T-cell (primary cell): ENCODE measurements around the gene RTCB. TPM values are rescaled to one million over a fixed set of nuclear protein-coding genes. Genes with fewer than 3 reads are reported as not detected.

Experiments used
- ATAC-seq, 4 experiments: fragments of 200-7000 bp in 3 of 4; fragments of 150-1000 bp in 1 of 4; cut with Tn5 transposase; replicated peaks in 1 of 4; 1 replicate in 3 of 4; 2 replicates in 1 of 4; pipeline ENCODE4 v1.10.0; 2021; ENCODE audit warnings: moderate library complexity in 3 of 4, mild to moderate bottlenecking in 2 of 4, moderate number of reproducible peaks in 1 of 4
- CTCF ChIA-PET, 2 donors: fragments of 300-600 bp; sonication (Branson Sonifier 250); formaldehyde crosslinking; loops; one replicate each; lab custom pipeline; 2022; ENCODE audit warnings: antibody characterized with exemption in 2 of 2; lab: Charles Lee
- POLR2A ChIA-PET, 2 donors: fragments of 300-600 bp; sonication (Branson Sonifier 250); formaldehyde crosslinking; loops; one replicate each; lab custom pipeline; 2022; ENCODE audit warnings: antibody characterized with exemption in 2 of 2; lab: Charles Lee
- DNase-seq, 35 experiments: peaks; one replicate each; pipeline versions ENCODE4 v3.0.0 to v3.0.0-alpha.2; 2013 to 2023
- H3K27ac ChIP-seq: one replicate; pipeline ENCODE4 v1.5.1; 2013; ENCODE audit warnings: low read length
- H3K27me3 ChIP-seq, 2 experiments: replicated peaks in 1 of 2; 1 replicate in 1 of 2; 2 replicates in 1 of 2; pipeline versions ENCODE4 v1.6.1 to v1.7.0; 2013; ENCODE audit warnings: low read length in 1 of 2, mixed read lengths in 1 of 2; ENCODE audit not compliant: control insufficient read depth in 2 of 2, insufficient read depth in 2 of 2; ENCODE audit errors: extremely low read depth in 1 of 2
- H3K36me3 ChIP-seq, 2 donors: 1 replicate in 1 of 2; 2 replicates in 1 of 2; pipeline versions ENCODE4 v1.6.1 to v1.7.0; 2013; ENCODE audit warnings: low read length in 1 of 2; ENCODE audit not compliant: control insufficient read depth in 2 of 2, insufficient read depth in 1 of 2; ENCODE audit errors: extremely low read depth in 1 of 2
- H3K4me1 ChIP-seq, 2 experiments: 1 replicate in 1 of 2; 2 replicates in 1 of 2; pipeline versions ENCODE4 v1.6.1 to v1.7.0; 2013; ENCODE audit warnings: low read length in 2 of 2, mixed read lengths in 1 of 2; ENCODE audit not compliant: insufficient read depth in 2 of 2, control insufficient read depth in 1 of 2; ENCODE audit errors: extremely low read depth in 1 of 2
- H3K4me3 ChIP-seq, 2 donors: 1 replicate in 1 of 2; 2 replicates in 1 of 2; pipeline versions ENCODE4 v1.5.1 to v1.7.0; 2013; ENCODE audit warnings: mild to moderate bottlenecking in 2 of 2, low read length in 1 of 2, moderate library complexity in 1 of 2; ENCODE audit not compliant: control insufficient read depth in 1 of 2; ENCODE audit errors: extremely low read depth in 1 of 2
- H3K9me3 ChIP-seq: 2 replicates; pipeline ENCODE4 v1.7.0; 2013
- H3K27ac Mint-ChIP-seq, 2 donors: one replicate each; pipeline ENCODE4 v1.8.0; 2020 to 2021; ENCODE audit warnings: mild to moderate bottlenecking in 2 of 2, mixed read lengths in 2 of 2
- H3K27me3 Mint-ChIP-seq, 2 donors: one replicate each; pipeline ENCODE4 v1.8.0; 2021 to 2022; ENCODE audit warnings: mixed read lengths in 2 of 2
- H3K36me3 Mint-ChIP-seq: one replicate; pipeline ENCODE4 v1.8.0; 2021; ENCODE audit warnings: mixed read lengths
- H3K4me1 Mint-ChIP-seq, 3 donors: one replicate each; pipeline ENCODE4 v1.8.0; 2020 to 2022; ENCODE audit warnings: mixed read lengths in 3 of 3, mild to moderate bottlenecking in 1 of 3
- H3K4me3 Mint-ChIP-seq, 3 donors: one replicate each; pipeline ENCODE4 v1.8.0; 2020 to 2022; ENCODE audit warnings: mild to moderate bottlenecking in 3 of 3, mixed read lengths in 3 of 3, moderate library complexity in 3 of 3
- H3K9me3 Mint-ChIP-seq, 3 donors: one replicate each; pipeline ENCODE4 v1.8.0; 2020 to 2022; ENCODE audit warnings: mixed read lengths in 3 of 3
- WGBS: methylation state at CpG from one replicate; pipeline ENCODE4 v1.1.5; 2013; ENCODE audit warnings: missing lambda C conversion rate; ENCODE audit not compliant: insufficient coverage; 5-methylcytosine and 5-hydroxymethylcytosine counted together
- total RNA-seq, 35 experiments: library from RNA in 6 of 35; stranded (reverse) in 6 of 35; fragments of 120-200 nt in 1 of 35; gene quantifications; one replicate each; pipeline versions ENCODE4 v1.2.1 to v1.2.4 and lab custom pipeline; 2013 to 2026

Gene RTCB
- total RNA-seq, 5 donors from 2014 or later (not counting 1 experiment from before 2014, with no cell fraction given) = 35.8 to 49.4 (median 45.2) TPM

DNA sequence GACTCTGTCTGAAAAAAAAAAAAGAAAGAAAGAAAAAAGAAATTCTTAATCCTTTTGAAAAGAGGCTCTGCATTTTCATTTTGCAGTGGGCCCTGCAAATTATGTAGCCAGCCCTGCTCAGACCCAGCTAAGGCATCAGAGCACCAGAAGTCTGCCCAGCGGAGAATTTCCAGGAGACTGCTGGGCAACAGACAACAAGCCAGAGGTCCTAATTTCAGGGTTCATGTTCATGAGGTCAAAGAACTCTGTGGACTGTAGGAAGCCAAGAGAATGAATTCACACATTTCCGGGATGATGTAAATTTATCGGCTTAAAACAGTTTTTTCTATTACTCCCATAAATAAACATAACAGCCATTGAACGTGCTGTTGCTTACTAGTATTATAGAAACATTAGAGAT is 14.8 kb upstream of the RTCB start:
- ATAC-seq (no peak), DNase-seq (no peak)
- Histone ChIP-seq H3K27ac (no peak overlapping the region), H3K36me3 (no peaks in the 10 kb centered on the region), H3K4me3 (no peak overlapping the region), H3K27me3 (peaks cover 2 to 17% of the 10 kb centered on the region in 2 experiments), H3K4me1 (no peaks in the 10 kb centered on the region), H3K9me3 (no peaks in the 10 kb centered on the region)
- peaks cover 42 to 46% of the 10 kb centered on the region in 2 donors for H3K27me3 Mint-ChIP-seq
- no peaks in the 10 kb centered on the region for H3K4me1 Mint-ChIP-seq
- no peak overlapping the region for H3K4me3 Mint-ChIP-seq
- CTCF ChIA-PET = no interaction called here
- POLR2A ChIA-PET = no interaction called here
- 100% methylated on average over 1 of the region's 4 CpGs for WGBS
- no peak overlapping the region for H3K27ac Mint-ChIP-seq
- no peaks in the 10 kb centered on the region for H3K9me3 Mint-ChIP-seq
- no peaks in the 10 kb centered on the region for H3K36me3 Mint-ChIP-seq

DNA sequence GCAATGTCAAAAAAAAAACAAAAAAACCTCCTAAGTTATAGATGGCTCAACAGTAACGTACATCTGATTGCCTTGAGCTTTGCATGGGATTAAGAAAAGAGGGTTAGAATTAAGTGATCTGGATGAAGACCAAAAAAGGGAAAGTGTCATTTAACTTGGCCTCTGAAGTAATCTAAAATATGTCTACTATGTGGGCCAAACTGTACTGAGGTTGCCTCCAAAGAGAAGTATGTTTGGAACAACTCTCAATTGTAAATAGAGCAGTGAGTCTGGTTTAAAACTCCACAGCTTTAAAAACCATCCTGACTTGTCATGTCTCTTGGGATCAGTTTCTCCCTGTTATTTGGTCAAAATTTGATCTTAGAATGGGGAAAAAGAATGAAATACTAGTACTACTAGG is 11.6 kb upstream of the RTCB start:
- ChIA-PET CTCF (no interaction called here), POLR2A (no interaction called here)
- ATAC-seq (no peak), DNase-seq (no peak)
- peaks cover 8 to 19% of the 10 kb centered on the region in 2 experiments for H3K27me3 ChIP-seq
- Mint-ChIP-seq H3K4me1 (no peaks in the 10 kb centered on the region), H3K27ac (no peak overlapping the region), H3K36me3 (no peaks in the 10 kb centered on the region), H3K9me3 (no peaks in the 10 kb centered on the region), H3K4me3 (no peak overlapping the region), H3K27me3 (peaks cover 43% of the 10 kb centered on the region in 2 donors)
- no peaks in the 10 kb centered on the region for H3K4me1 ChIP-seq
- H3K36me3 ChIP-seq = no peaks in the 10 kb centered on the region
- no peak overlapping the region for H3K4me3 ChIP-seq
- no peak overlapping the region for H3K27ac ChIP-seq
- no CpG with 5 or more reads among the region's 1 CpG for WGBS
- H3K9me3 ChIP-seq = no peaks in the 10 kb centered on the region

DNA sequence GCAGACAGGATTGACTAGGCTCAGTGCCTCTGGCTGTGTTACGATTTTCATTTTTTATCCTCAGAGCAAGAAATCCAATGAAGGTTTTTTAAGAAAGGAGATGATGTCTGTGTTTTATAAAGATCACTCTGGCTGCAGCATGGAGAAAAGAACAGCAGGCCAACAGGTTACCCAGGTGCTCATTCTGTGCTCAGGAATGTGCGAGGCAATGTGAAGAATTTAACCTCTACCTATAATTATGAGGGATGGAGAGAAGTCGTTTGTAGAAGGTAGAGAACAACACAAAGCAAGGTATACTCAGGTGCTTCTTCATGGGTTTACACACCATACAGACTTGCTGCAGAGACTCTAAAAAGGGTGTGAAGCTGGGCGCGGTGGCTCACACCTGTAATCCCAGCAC is 10.0 kb upstream of the RTCB start:
- ChIA-PET POLR2A (no interaction called here), CTCF (no interaction called here)
- H3K36me3 ChIP-seq = no peaks in the 10 kb centered on the region
- no peak overlapping the region for H3K27ac Mint-ChIP-seq
- no peak overlapping the region for H3K27ac ChIP-seq
- H3K36me3 Mint-ChIP-seq = no peaks in the 10 kb centered on the region
- H3K9me3 Mint-ChIP-seq = no peaks in the 10 kb centered on the region
- H3K27me3 ChIP-seq = peaks cover 8 to 22% of the 10 kb centered on the region in 2 experiments
- H3K4me1 Mint-ChIP-seq = no peaks in the 10 kb centered on the region
- WGBS = no CpG with 5 or more reads among the region's 5 CpGs
- DNase-seq (no peak), ATAC-seq (no peak)
- no peaks in the 10 kb centered on the region for H3K4me1 ChIP-seq
- peaks cover 42 to 45% of the 10 kb centered on the region in 2 donors for H3K27me3 Mint-ChIP-seq
- H3K4me3 Mint-ChIP-seq = no peak overlapping the region
- H3K9me3 ChIP-seq = no peaks in the 10 kb centered on the region
- H3K4me3 ChIP-seq = no peak overlapping the region

- peaks cover 45 to 48% of the 10 kb centered on the region in 2 donors for H3K27me3 Mint-ChIP-seq
- no peaks in the 10 kb centered on the region for H3K4me1 Mint-ChIP-seq
- Histone ChIP-seq H3K9me3 (no peaks in the 10 kb centered on the region), H3K4me3 (no peak overlapping the region), H3K27ac (no peak overlapping the region), H3K4me1 (no peaks in the 10 kb centered on the region), H3K27me3 (peaks cover 8 to 23% of the 10 kb centered on the region in 2 experiments), H3K36me3 (no peaks in the 10 kb centered on the region)
- ChIA-PET POLR2A (no interaction called here), CTCF (no interaction called here)
- ATAC-seq (no peak), DNase-seq (no peak)
- no peak overlapping the region for H3K27ac Mint-ChIP-seq
- H3K9me3 Mint-ChIP-seq = no peaks in the 10 kb centered on the region
- H3K4me3 Mint-ChIP-seq = no peak overlapping the region
- no peaks in the 10 kb centered on the region for H3K36me3 Mint-ChIP-seq
- 8% methylated on average over 1 of the region's 2 CpGs for WGBS
Observed at GRCh38 chr22:32421484-32421883, 9.4 kb upstream of the RTCB start.

DNA sequence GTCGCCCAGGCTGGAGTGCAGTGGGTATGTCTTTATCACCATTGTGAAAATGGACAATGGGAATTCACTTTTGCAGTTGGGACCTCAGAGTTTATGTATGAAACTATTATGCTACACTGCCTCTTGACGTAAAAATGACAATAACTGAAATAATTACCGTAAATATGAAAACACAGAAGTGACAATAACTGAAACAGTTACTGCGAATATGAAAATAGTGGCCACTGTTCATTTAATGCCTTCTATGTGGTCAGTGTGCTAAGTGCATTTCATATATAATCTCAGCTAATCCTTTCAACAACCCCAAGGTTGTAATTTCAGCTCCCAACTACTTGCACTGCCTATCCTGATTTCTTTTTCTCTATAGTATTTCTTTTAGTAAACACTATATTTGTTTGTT is 5.9 kb upstream of the RTCB start:
- Mint-ChIP-seq H3K4me1 (peaks cover 3 to 5% (median 4%) of the 10 kb centered on the region in 3 donors), H3K4me3 (no peak overlapping the region), H3K27me3 (peaks cover 32% of the 10 kb centered on the region in 2 donors), H3K9me3 (no peaks in the 10 kb centered on the region), H3K27ac (no peak overlapping the region), H3K36me3 (no peaks in the 10 kb centered on the region)
- no peaks in the 10 kb centered on the region for H3K4me1 ChIP-seq
- WGBS = no CpG with 5 or more reads among the region's 4 CpGs
- H3K4me3 ChIP-seq = no peak overlapping the region
- no peaks in the 10 kb centered on the region for H3K36me3 ChIP-seq
- ATAC-seq = no peak
- ChIA-PET CTCF (no interaction called here), POLR2A (no interaction called here)
- H3K27ac ChIP-seq = no peak overlapping the region
- peaks cover 8 to 13% of the 10 kb centered on the region in 2 experiments for H3K27me3 ChIP-seq
- DNase-seq = no peak
- H3K9me3 ChIP-seq = no peaks in the 10 kb centered on the region

DNA sequence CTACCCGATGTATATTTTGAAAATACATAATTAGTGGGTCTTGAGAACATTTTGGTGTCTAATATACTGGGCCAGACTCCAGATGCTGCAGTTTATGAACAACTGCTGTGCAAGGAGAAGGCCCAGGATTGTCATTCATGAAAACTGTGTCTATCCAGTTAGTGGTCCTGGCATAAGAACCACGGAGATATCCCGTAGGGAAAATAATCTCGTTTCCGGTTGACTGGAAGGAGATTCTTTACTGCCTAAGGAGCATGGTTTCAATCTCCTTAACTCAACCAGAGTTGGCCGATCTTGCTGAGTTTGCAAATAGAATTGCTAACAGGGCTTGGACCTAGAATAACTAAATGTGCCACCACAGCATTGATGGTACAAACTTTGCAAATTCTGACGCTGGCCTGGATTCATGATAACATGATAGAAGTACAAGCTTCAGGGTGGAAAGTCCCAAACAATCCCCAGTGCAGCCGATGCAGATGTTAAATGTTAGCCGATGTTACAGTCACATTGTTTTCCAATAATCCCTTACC is 4.6 kb upstream of the RTCB start:
- Histone ChIP-seq H3K27me3 (peaks cover 3 to 4% of the 10 kb centered on the region in 2 experiments), H3K4me1 (peaks cover 0 to 6% of the 10 kb centered on the region in 2 experiments), H3K36me3 (no peaks in the 10 kb centered on the region), H3K9me3 (no peaks in the 10 kb centered on the region), H3K4me3 (no peak overlapping the region), H3K27ac (no peak overlapping the region)
- H3K36me3 Mint-ChIP-seq = no peaks in the 10 kb centered on the region
- ATAC-seq = no peak
- ChIA-PET CTCF (interaction anchor here in 1 of 2 donors (0.7 kb wide), 2 partner anchors 18 to 20 kb away, joined by 3 to 5 read pairs; no protein-coding TSS in a partner anchor), POLR2A (no interaction called here)
- 93% methylated on average over 2 of the region's 9 CpGs for WGBS
- no peak overlapping the region for H3K27ac Mint-ChIP-seq
- peaks cover 13 to 16% (median 14%) of the 10 kb centered on the region in 3 donors for H3K4me1 Mint-ChIP-seq
- no peaks in the 10 kb centered on the region for H3K9me3 Mint-ChIP-seq
- peaks cover 19 to 20% of the 10 kb centered on the region in 2 donors for H3K27me3 Mint-ChIP-seq
- no peak overlapping the region for H3K4me3 Mint-ChIP-seq
- no peak for DNase-seq
